HG03565 (cell line): ENCODE data around the gene OR1K1.
A peak's percentile ranks its signal among the peaks of the same experiment; 100 is the strongest.
"Not testable (repeated sequence)": the region's sequence is repeated elsewhere in the genome, so short reads cannot be mapped to it uniquely, and the experiment has no call there.

ENCODE experiments used
- ATAC-seq: cut with Tn5 transposase; IDR thresholded peaks from one replicate; pipeline ENCODE4 v1.9.1; 2021; ENCODE audit warnings: mild to moderate bottlenecking, moderate library complexity; ENCODE audit not compliant: unreplicated experiment

The OR1K1 gene

DNA sequence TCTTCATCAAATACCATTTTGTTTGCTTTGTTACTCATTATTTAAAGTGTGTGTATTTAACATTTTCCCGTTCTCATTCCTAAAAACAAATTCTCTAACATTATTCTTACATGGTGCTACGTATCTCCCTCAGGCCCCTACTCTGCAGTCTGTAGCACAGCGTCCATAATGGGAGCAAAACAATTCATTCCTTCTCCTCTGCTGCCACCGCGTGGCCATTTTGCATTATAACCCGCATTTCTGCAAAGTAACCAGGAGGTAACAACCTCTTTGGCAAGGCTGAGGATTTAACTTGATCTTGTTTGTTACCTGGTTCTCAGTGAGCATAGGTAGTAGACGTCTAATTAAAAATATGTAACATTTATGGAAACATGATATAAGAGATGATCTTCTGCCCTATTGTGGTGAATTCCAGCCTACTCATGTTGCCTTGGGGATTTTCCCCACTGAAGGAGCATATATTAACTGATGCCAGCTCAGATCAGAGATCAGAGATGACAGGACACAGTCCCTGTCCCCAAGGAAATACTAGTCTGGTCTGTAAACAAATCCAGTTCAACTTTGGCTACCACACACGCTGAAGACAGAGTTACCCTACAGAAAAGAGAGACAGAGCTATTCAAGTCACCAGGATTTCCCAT is 10.5 kb downstream of the OR1K1 start:
- ATAC-seq: peak; percentile 77

DNA sequence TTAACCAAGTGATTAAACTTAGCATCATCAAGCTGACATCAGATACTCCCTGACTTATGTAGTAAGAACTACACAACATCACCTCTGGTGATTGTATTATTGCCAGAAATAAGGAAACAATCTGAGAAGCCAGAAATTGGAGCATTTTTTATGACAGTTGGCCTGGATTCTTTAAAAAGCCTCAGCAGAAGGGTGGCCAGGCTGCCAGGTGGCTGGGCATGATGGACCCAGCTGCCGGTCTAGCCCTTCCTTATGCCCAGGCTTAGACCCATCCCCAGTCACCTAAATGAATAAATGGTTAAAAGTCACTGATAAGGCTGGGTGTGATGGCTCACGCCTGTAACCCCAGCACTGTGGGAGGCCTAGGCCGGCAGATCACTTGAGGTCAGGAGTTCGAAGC is 12.8 kb downstream of the OR1K1 start:
- no peak for ATAC-seq

DNA sequence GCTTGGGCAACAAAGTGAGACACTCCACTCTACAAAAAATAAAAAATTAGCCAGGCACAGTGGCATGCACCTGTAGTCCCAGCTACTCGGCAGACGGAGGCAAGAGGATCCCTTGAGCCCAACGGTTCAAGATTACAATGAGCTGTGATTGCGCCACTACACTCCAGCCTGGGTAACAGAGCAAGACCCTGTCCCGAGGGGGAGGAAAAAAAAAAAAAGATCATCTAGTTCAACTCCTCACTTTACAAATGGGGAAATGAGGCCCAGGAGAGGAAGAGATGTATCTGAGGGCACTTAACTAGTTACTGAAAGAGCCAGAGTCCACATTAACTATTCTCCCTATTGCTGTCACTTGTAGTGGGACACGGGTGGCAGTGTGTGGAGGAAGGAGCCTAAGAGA is 14.6 kb downstream of the OR1K1 start:
- no peak for ATAC-seq

DNA sequence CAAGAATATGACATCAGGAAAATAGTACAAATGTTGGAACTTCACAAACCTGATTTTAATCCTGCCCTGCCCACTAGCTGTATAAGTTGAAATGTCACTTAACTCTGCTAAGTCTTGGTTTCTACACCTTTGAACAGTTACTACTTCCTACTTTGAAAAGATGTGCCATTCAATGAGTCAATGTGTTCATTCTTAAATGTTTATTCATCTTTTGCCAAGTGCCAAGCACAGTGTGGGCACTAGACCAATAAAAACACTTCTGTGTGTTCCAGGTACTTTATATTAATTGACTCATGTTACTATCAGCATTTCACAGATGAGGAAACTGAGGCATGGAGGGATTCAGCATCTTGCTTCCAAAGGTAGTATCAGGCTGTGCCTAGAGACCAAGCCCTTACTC is 15.6 kb downstream of the OR1K1 start:
- no peak for ATAC-seq

DNA sequence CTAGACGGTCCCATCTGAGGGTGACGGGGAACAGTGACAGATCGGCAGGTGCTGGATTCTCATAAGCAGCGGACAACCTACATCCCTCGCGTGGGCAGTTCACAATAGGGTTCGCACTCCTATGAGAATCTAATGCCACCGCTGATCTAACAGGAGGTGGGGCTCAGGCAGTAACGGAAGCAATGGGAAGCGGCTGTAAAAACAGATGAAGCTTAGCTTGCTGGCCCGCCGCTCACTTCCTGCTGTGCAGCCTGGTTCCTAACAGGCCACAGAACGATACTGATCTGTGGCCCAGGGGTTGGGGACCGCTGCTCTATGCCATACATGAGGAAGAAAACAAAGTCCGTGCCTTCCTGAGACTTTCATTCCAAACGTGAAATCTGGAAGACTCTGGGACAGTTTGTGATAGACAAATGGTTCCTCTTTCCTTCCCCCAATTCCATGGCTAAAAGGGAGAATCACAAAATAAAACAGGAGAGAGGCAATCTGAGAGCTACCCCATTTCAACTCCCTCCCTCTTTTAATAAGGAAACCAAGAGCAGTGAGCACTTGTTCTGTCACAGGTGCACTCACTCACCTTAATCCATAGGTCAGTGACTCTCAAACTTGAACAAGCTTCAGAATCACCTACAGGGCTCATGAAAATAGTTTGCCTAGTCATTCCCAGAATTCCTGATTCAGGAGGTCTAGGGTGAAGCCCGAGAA is 16.4 kb downstream of the OR1K1 start:
- ATAC-seq: no peak

DNA sequence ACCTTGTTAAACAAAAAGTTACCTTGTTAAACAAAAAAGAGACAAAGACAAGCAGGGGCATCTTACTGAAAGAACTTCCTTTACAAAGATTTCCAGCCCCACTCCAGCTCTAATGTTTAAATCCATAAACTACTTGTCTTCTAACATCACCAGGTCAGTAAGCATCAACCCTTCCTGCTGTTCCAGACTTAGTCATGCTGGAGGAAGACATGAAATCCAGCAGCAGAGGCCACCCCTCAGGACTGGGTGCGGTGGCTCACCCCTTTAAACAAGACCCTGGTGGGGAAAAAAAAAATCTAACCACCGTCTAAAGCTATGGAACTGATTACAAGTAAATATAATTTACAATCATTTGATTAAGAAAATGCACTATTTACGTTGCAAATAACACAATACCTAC is 19.4 kb downstream of the OR1K1 start:
- ATAC-seq: no peak

DNA sequence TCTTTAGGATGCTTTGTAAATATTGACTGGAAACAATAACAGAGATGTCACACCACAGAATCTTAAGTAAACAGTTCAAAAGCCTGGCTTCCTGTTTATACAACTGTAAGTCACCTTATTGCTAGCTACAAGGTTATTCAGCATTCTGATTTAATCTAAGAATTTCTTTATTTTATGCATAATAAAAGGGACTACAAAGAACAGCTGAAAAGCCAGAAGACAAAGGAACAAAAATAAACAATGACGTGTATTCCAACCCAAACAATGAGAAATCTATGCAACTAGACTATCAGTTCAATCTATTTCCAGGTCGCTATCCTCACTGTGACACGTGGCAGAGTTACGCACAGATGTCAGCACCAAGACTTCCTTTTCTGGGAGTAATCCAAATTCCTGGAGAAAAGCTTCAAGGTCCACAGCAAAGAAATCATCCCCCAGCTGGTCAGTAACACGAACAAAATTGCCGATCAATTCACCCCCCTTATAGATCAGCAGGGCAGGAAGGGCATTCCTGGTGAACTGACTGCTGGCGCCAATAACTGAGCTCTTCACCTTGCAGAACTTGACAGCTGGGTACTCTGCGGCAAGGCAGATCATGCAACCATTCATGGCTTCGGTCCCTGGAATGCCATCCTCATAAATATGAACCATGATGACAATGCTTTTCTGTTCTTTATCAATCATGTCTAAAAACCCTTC is 20.0 kb downstream of the OR1K1 start:
- no peak for ATAC-seq

DNA sequence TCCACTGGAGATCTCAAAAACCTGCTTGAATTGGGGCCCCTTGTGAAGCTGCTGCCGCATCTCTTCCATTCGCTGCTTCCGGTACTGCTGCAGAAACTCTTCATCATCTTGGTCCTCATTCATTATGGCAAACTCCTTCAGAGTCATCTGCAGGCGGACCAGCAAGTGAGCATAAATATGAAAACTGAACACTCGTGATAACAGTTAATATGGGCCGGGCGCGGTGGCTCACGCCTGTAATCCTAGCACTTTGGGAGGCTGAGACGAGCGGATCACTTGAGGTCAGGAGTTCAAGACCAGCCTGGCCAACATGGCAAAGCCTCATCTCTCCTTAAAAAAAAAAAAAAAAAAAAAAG is 20.5 kb downstream of the OR1K1 start:
- ATAC-seq: no peak

DNA sequence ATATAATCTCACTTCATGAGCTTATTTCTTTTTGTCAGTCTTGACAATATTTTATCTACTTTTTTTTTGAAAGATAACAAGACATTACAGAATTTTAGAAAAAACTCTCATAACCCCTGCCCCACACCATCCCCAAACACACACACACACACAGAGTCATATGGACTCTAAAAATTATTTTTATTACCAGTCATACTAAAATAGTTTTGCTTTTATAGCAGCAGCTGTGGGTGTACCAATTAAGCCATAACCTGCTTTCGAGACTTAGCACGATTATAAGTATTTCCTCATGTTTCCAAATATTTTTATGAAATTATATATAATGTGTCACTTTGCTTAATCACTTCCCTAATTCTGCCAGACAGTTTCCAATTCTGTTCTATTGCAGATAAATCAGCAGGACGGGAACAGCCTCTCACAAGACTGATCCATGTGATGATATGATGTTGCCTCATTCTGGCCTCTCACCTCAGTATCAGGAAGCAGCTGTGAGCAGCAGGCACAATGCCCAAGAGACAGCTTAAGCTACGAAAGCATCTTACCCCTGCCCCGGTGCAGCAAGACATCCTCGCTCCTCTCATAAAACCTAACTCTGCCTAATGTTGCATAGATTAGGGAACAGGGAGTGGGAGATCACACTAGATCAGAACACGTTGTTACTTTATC is 21.5 kb downstream of the OR1K1 start:
- no peak for ATAC-seq

DNA sequence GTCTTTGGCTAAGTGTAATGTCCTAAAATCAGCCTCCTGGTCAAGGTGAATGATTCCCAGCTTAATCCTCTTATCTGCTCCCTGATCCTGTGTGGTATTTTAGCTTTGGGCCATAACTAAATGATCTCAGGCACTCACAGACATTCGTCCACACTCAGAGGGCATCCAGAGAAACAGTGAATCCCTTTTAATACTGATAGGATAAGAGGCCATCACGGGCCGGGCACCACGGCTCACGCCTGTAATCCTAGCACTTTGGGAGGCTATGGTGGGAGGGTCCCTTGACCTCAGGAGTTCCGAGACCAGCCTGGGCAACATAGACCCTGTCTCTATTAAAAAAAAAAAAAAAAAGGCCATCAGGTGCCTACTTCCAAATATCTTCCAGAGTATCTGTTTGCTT is 22.1 kb downstream of the OR1K1 start:
- ATAC-seq: no peak

DNA sequence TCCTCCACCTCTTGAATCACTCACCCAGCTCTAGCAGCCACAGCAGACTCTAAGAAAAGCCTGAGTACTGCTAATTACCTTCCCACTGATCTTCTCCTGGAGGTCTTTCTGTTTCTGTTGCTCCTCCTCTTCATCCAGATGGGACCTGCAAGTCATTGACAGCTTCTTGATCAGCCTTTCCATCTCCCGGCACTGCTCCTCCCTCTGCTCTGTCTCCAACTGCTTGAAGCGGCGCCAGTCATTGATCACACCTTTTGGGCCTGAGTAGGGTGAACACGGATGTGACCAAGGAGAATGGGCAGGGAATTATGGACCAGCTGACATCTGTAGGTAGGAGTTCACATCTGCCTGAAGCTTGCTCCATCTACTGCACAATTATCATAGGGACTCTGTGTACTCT is 23.0 kb downstream of the OR1K1 start:
- ATAC-seq: no peak

DNA sequence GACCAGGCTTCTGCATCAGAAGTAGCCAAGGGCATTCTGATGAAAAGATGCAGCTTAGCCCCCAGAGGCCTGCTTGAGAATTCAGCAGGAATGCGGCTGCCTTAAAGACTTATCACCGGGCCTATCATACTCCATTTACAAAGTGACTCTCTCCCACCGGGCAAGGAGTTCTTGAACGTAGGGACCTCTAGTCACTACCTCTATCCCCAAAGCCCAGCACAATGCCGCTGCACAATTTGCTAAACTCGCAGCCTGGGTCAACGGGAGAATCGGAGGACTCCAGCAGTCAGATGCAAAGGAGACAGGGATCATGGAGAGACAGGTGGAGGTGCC is 27.8 kb downstream of the OR1K1 start:
- ATAC-seq: peak; percentile 10

DNA sequence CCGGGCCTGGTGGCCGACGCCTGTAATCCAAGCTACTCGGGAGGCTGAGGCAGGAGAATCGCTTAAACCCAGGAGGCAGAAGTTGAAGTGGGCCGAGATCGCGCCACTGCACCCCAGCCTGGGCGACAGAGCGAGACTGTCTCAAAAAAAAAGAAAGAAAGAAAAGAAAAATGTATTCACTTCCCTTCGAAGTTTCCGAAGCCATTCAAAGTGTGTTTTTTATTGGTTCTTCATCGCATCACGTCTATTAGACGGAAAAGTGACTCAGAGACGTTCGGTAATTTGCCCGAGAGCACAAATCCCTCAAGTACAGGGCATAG is 29.0 kb downstream of the OR1K1 start:
- ATAC-seq: not testable (repeated sequence)

DNA sequence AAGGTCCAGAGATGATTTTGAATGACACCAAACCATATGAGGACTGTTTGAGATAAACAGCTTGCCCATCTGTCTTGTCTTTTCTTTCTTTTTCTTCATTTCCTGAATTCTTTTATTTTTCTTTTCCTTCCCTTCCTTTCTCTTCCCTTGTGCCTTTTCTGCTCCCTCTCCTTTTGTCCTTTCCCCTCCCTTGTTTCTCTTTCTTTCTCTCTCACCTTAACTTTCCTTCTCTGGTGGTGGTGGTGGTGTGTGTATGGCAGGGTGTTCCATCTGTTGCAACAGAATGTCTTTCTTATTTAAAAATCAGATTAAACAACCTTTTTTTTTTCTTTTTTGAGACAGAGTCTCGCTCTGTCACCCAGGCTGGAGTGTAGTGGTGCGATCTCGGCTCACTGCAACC is 32.3 kb downstream of the OR1K1 start:
- no peak for ATAC-seq

DNA sequence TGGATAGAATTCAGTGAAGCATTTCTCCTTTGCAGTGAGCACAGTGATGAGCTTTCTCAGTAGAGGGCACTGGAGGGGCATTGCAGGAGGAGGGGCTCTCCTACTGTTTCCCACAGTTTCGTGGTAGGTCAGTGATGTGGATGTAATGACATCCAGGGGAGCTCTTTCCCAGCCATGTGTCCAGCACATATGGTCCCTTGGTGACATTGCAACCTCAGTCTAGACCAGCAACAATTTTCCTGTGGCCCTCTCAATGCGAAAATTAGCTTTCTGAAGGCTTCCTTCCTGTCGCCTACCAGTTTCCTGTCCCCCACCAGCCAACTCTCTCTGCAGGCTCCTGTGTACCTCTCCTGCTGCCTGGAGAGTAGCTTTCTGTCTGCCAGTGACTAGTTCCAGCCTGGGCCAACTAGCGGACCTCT is 35.4 kb downstream of the OR1K1 start:
- no peak for ATAC-seq

DNA sequence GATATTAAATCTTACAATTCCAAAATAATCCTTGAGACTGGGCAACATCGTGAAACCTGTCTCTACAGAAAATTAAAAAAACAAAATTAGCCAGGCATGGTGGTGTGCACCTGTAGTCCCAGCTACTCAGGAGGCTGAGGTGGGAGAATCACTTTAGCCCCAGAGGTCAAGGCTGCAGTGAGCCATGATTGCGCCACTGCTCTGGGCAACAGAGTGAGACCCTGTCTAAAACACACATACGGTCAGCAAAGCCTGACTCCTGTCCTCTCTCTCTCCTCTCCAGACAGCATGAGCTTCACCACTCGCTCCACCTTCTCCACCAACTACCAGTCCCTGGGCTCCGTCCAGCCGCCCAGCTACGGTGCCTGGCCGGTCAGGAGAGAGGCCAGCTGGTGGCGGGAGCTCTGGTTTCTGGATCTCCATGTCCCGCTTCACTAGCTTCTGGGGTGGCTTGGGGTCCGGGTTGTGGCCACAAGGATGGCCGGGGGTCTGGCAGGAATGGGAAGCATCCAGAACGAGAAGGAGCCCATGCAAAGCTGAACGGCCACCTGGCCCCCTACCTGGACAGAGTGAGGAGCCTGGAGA is 37.4 kb downstream of the OR1K1 start:
- ATAC-seq: no peak

DNA sequence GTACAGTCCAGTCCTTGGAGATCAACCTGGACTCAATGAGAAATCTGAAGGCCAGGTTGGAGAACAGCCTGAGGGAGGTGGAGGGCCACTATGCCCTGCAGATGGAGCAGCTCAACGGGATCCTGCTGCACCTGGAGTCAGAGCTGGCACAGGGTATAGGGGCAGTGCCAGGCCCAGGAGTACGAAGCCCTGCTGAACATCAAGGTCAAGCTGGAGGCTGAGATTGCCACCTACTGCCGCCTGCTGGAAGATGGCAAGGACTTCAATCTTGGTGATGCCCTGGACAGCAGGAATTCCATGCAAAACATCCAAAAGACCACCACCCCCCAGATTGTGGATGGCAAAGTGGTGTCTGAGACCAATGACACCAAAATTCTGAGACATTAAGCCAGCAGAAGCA is 38.5 kb downstream of the OR1K1 start:
- ATAC-seq: not testable (repeated sequence)

DNA sequence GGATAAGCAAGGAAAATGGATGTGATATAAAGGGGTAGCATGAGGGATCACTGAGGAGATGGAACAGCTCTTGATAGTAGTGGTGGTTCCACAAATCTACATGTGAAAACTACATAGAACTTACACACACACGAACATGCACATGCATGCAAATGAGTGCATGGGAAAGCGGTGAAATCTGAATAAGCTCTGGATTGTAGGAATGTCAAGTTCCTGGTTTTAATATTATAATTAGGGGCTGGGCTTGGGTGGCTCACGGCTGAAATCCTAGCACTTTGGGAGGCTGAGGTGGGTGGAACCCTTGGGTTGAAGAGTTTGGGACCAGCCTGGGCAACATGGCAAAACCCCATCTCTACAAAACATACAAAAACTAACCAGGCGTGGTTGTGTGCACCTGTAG is 41.6 kb downstream of the OR1K1 start:
- no peak for ATAC-seq

DNA sequence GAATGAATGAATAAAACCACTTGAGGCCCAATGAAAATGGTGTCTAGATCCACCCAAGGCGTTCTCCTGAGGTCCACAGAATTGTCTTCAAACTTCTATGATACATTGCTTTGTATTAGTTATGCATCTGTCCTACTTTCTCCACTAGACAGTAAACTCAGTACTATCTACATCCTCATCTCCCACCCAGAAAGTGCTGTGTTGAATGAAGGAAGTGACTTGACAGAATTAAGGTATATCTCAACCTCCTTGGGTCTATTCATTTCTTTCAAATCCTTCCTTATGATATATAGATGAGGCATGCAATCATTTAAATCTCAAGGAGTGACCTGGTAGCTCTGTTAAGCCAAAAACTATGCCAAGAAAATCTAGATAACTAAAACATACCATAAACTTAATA is 44.2 kb downstream of the OR1K1 start:
- no peak for ATAC-seq

DNA sequence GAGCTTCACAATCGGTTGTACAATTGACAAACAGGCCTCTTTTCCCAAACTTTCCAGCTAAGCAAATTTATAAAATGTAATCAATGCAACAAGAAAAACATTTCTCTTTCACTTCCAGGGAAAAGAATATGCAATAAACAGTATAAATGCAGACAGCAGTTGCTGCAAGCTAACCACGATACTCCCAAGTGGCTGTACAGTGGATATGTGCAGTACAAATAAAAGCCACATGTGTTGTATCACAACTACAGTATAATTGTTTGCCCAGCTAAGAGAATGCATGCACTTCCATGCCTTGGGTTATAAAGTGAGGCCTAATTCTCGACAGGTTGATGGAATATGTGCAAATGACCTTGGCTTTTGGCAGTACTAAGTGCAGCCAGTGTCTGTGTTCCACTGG is 45.2 kb downstream of the OR1K1 start:
- ATAC-seq: no peak

DNA sequence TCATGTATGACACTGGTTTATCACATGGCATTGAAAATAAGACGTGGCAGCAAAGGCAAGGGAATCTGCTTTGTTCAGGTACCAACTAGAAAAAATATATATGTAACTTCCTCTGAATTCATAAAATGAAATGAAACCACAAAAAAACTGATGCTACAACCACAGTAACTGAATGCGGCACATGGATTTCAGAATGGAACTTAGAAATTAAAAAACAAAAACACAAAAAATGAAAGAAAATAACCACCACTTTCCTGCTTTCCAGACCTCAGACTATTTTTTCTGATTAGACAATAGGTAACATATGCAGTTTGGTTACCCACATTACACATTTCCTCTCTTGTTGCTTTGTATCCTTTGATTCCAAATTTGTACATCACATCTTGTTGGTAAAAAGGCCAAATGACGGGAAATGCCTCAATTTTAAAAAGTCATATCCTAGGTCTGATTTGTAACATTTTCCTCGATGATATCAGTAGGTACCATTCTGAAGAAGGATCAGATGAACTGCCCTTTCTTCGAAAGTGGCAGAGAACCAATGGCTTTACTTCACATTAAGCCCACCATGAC is 46.5 kb downstream of the OR1K1 start:
- ATAC-seq: no peak
